Measurements from ENCODE around the gene PTCH2.
A peak's percentile ranks its signal among the peaks of the same experiment; 100 is the strongest.
"Not testable (repeated sequence)": the region's sequence is repeated elsewhere in the genome, so short reads cannot be mapped to it uniquely, and the experiment has no call there.

Gene PTCH2

GRCh38 chr1:44817771-44818495 lies 25.1 kb downstream of the PTCH2 start:
- DNase-seq, result no peak

DNA sequence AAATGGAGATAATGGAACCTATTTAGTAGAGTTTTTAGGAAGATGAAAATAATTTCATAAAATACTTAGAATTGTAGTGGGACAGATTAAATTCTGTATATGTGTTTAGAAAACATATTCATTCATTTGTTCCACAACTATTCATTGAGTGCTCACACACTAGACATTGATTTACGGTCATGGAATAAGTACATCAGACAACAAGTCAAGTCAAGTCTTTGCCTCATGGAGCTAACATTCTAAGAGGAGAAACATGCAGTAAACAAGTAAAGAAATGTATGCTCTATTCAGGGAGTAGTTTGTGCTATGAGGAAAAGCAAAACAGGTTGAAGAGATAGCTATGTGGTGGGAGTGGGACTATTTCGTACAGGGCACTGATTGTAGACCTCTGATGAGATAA lies 25.7 kb downstream of the PTCH2 start:
- no peak for DNase-seq

GRCh38 chr1:44815926-44816325 lies 27.1 kb downstream of the PTCH2 start:
- DNase-seq, result not testable (repeated sequence)

GRCh38 chr1:44812822-44813543 lies 30.1 kb downstream of the PTCH2 start:
- DNase-seq, result no peak

DNA sequence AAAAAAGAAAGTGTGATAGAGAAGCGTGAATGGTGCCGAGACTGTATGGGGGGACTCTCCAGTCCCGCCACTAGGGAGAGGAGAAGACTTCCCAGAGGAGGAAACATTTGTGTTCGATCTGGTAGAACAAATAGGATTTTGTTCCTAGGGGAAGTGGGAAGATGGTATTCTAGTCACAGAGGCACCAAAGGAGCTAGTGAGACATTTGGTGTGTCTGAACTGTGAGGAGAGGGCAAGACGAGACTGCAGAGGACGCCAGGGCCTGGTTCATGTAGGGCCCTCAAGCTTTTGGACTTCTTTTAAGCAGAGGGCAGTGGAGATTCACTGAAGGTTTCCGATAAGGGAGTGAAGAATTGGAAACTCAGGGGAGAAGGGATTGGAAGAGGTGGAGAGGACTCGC lies 31.8 kb downstream of the PTCH2 start:
- DNase-seq, result no peak

GRCh38 chr1:44810762-44811105 lies 32.3 kb downstream of the PTCH2 start:
- DNase-seq, result not testable (repeated sequence)

DNA sequence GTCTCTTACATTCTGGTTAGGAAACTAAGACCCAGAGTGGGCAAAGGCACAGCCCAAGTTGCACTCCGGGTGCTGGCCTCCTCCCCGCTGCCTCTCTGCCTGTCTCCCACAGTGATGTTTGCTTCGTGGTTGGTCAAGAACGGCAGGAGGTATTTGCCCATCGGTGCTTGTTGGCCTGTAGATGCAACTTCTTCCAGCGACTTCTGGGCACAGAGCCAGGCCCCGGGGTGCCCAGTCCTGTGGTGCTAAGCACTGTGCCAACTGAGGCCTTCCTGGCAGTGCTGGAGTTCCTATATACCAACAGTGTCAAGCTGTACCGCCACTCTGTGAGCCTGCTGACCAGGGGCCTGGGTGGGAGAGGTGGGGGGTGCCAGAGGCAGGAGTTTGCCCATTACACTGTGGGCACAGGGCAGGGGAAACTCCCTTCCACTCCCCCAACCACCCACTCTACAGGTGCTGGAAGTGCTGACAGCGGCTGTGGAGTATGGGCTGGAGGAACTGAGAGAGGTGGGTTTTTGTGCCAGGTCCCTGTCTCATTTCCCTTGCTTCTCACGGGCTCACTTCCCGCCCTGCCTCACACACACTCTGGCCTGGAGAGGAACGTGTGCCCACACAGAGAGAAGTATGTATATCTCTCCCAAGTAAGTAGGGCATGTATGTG lies 32.8 kb downstream of the PTCH2 start:
- DNase-seq, result no peak

- DNase-seq, result peak; percentile 96
Measured at GRCh38 chr1:44808938-44809917, 33.8 kb downstream of the PTCH2 start.

DNA sequence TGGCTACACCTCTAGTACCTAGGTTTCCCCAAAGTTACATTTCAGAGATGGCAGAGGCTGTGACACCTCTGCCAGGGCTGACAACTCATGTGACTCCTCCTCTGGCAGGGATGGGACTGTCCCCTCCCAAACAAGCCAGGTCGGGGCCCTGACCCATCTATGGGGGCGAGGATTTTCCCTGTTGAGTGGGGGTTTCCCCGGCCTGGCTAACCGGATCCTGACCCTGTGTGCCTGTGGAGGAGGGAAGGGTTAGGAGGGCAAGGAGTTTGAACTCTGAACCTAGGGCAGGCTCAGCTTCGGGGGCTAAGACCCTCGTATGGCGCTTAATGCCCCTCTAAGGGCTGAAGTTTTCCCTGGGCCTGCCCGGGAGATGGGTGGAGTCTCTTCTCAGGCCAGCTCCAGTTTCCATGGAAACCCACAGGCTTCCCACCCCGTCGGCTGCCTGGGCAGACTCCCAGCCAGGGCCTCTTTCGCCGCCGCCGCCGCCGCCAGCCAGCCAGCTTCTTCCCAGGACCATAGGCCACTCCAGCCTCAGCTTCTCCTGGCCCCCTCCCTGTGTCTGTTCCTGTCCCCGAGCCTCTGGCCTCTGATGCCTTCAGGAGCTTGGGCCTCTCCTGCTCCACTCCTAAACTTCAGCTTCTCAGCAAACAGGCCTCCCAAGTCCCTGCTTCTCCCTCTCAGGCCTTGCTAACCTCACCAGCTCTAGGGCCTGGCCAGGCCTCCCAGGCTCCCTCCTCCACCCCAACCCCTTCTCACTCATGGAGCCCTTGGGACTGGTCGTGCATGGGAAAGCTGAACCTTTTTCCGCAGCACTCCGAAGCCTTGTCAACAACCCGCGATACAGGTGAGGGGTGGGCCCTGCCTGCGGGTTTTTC lies 34.8 kb downstream of the PTCH2 start, which contains the start of gene BTBD19:
Gene BTBD19 (plus strand): TSS at position 461 of the 875 bp plus-strand sequence. CDS start 298 bp downstream, at position 759.
- DNase-seq, result no peak

GRCh38 chr1:44807364-44808062 lies 35.5 kb downstream of the PTCH2 start:
- peak; percentile 98 for DNase-seq

- no peak for DNase-seq
Measured at GRCh38 chr1:44806704-44807363, 36.2 kb downstream of the PTCH2 start, which contains the start of gene DYNLT4. TSS of gene DYNLT4 (minus strand) at chr1:44807351. CDS start at chr1:44806668, 683 bp downstream.

DNA sequence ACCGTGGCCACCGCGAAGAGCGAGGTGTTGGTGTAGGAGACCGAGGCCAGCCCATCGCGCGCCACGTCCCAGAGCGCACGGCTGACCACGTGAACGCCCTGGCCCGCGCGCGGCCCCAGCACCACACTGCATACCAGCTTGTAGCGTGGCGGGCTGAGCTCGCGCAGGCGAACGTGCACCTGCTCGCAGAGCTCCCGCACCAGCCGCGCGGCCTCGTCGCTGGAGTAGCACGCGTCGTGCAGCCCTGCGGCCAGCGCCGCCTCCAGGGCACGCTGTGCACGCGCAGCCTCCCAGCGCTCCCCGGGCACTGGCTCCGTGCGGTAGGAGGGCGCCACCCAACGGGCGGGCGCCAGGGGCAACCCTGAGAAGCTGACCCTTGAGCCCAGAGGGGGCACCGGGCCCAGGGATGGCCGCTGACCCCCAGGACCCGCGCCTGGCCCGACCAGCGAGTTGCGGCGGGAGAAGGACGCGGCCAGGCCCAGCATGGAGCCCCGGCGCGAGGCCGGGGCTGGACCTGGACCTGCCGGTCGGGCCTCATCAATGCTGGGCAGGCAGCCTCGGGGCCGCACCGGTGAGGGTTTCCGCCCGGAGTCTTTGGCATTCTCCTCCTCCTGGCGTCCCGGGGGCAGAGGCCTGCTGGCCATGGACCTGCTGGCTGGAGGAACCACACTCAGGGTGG lies 36.9 kb downstream of the PTCH2 start:
- no peak for DNase-seq

DNA sequence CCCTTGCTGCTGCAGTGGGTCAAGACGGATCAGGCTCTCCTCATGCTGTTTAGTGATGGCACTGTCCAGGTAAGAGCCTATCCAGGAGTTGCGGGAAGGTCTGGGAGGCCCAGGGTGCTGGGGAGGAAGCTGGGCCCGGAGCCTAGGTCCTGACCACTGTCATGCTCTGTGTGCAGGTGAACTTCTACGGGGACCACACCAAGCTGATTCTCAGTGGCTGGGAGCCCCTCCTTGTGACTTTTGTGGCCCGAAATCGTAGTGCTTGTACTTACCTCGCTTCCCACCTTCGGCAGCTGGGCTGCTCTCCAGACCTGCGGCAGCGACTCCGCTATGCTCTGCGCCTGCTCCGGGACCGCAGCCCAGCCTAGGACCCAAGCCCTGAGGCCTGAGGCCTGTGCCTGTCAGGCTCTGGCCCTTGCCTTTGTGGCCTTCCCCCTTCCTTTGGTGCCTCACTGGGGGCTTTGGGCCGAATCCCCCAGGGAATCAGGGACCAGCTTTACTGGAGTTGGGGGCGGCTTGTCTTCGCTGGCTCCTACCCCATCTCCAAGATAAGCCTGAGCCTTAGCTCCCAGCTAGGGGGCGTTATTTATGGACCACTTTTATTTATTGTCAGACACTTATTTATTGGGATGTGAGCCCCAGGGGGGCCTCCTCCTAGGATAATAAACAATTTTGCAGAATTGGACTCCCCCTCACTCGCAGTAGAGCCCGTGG lies 37.6 kb downstream of the PTCH2 start:
- no peak for DNase-seq

DNA sequence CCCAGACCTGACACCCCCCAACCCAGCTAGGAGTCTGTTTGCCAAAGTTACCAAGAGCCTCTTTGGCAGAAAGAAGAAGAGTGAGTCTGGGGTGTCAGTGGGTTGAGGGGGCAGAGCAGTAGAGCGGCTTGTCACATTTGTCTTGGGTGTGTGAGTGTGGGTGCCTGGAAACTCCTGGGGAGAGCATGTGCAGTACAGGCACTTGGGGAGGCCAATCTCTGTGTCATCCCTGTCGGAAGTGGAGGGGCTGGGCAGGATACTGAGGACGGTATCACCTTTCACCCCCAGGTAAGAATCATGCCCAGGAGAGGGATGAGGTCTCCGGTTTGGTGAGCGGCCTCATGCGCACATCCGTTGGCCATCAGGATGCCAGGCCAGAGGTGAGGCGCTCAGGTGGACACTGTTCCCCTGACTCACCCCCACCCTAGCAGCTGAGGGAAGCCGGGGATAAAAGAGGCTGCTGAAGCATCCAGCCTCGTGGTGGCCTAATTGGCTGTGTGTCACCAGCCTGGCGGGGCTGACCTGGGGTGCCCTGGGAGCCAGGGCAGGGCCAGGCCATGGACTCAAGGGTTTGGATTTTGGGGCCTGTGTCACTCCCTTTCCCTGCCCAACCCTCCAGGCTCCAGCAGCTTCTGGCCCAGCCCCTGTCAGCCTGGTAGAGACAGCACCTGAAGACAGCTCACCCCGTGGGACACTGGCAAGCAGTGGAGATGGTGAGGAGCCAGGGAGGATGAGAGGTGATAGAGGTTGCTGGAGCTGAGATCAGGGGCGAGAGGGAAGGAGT lies 39.5 kb downstream of the PTCH2 start:
- DNase-seq, result no peak

GRCh38 chr1:44803062-44803311 lies 40.1 kb downstream of the PTCH2 start:
- DNase-seq, result no peak

DNA sequence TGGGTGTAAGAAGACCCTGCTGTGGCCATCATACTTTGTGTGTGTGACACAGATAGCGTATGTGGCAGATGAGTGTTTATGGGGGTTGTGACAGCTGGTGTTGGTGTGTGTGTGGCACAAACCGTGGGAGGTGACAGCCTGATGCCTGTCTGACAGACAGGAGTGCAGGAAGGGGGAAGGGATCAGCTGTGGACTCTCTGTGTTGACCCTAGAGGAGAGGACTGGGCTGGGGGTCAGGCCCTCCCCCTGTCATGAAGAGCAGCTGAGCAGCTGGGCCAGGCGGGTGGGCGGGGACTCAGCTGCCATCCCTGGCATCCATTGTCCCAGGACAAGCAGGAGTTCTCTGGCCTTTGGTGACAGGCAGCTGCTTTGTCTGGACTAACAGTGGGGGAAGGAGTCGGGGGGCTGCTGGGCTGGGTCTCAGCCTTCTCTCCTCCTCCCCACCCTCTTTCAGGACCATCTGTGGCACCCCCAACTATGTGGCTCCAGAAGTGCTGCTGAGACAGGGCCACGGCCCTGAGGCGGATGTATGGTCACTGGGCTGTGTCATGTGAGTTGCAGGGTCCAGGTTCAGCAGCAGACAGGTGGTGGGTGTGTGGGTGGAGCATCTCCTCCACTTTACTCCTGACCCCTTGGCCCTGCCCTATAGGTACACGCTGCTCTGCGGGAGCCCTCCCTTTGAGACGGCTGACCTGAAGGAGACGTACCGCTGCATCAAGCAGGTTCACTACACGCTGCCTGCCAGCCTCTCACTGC lies 40.6 kb downstream of the PTCH2 start:
- DNase-seq, result no peak

GRCh38 chr1:44801491-44802305 lies 41.4 kb downstream of the PTCH2 start:
- DNase-seq, result peak; percentile 70

All from CD4-positive, alpha-beta T cell treated with Interleukin-4 for 4 hours (primary cell).